Naive B cell (primary cell): ENCODE results near the gene SYAP1. TPM values are rescaled to one million over a fixed set of nuclear protein-coding genes. Genes with fewer than 3 reads are reported as not detected.

Source experiments
- ATAC-seq, 2 donors: fragments of 150-1000 bp; cut with Tn5 transposase; 2 replicates each; pipeline ENCODE4 v1.10.0; 2021; ENCODE audit warnings: low read depth in 2 of 2, mild to moderate bottlenecking in 2 of 2, moderate library complexity in 2 of 2
- DNase-seq: peaks from one replicate; pipeline ENCODE4 v3.0.0; 2022
- H3K27ac Mint-ChIP-seq, 6 donors: one replicate each; pipeline ENCODE4 v1.8.0; 2020 to 2022; ENCODE audit warnings: mild to moderate bottlenecking in 6 of 6, mixed read lengths in 6 of 6, moderate library complexity in 5 of 6, inconsistent platforms in 2 of 6
- H3K27me3 Mint-ChIP-seq, 3 donors: one replicate each; pipeline ENCODE4 v1.8.0; 2021 to 2022; ENCODE audit warnings: mixed read lengths in 3 of 3, mild to moderate bottlenecking in 1 of 3
- H3K36me3 Mint-ChIP-seq, 2 donors: one replicate each; pipeline ENCODE4 v1.8.0; 2020 to 2022; ENCODE audit warnings: mixed read lengths in 2 of 2, inconsistent platforms in 1 of 2, mild to moderate bottlenecking in 1 of 2
- H3K4me1 Mint-ChIP-seq, 3 donors: one replicate each; pipeline ENCODE4 v1.8.0; 2020 to 2022; ENCODE audit warnings: mixed read lengths in 3 of 3, inconsistent platforms in 1 of 3, mild to moderate bottlenecking in 1 of 3, moderate library complexity in 1 of 3
- H3K4me3 Mint-ChIP-seq, 8 donors: one replicate each; pipeline ENCODE4 v1.8.0; 2020 to 2022; ENCODE audit warnings: mild to moderate bottlenecking in 8 of 8, mixed read lengths in 8 of 8, moderate library complexity in 8 of 8, inconsistent platforms in 2 of 8
- H3K9me3 Mint-ChIP-seq, 7 donors: one replicate each; pipeline ENCODE4 v1.8.0; 2020 to 2022; ENCODE audit warnings: mixed read lengths in 7 of 7, mild to moderate bottlenecking in 5 of 7, inconsistent platforms in 2 of 7, moderate library complexity in 1 of 7
- polyA plus RNA-seq, 6 donors: library from polyadenylated mRNA; unstranded; fragments of 300-500 nt; fragmentation: Illumina TruSeq; gene quantifications; one replicate each; pipeline ENCODE4 v1.2.3, GENCODE V29; 2021; ENCODE audit warnings: low read depth in 6 of 6

The SYAP1 gene, protein sequence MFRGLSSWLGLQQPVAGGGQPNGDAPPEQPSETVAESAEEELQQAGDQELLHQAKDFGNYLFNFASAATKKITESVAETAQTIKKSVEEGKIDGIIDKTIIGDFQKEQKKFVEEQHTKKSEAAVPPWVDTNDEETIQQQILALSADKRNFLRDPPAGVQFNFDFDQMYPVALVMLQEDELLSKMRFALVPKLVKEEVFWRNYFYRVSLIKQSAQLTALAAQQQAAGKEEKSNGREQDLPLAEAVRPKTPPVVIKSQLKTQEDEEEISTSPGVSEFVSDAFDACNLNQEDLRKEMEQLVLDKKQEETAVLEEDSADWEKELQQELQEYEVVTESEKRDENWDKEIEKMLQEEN
- 10 to 100 TPM; 11.8 to 21.3 (median 16.2) TPM for polyA plus RNA-seq

DNA sequence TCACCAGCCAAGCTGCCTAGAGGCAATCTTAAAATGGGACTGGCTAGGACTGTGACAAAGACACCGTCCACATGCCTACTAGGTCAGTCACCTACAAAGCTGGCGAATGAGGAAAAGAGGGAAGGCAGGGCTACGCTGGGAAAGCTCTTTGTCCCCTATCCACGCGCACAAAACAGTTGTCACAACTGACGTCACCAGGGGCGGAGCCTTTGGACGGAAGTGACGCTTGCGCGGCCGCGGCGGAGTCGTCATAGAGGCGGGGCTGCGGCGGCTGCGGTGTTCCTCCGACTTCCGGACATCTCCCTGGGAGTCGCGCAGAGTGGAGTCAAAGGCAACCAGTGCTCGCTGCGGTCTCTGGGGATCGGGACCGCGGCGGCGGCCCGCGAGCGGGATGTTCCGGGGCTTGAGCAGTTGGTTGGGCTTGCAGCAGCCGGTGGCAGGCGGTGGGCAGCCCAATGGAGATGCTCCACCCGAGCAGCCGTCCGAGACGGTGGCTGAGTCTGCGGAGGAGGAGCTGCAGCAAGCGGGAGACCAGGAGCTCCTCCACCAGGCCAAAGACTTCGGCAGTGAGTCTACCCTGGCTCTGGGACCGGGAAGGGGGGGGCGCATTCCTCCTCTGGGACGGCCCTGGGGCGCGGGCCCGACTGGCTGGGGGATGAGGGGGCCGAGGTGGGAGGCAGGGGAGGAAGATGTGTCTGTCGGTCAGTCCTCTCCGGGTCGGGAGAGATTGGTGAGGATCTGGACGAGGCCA, at the start of gene SYAP1:
SYAP1 (plus strand) TSS at position 279 of the 751 bp plus-strand sequence; CDS start at position 392, 113 bp downstream.
- Mint-ChIP-seq H3K9me3 (peaks cover 0 to 3% (median 0%) of the 10 kb centered on the region in 7 donors), H3K27me3 (peaks cover 0 to 4% (median under 1%) of the 10 kb centered on the region in 3 donors), H3K27ac (peak within 1 kb of the TSS; percentile 99 to 100 (median 100)), H3K4me1 (peaks cover 0 to 47% (median 28%) of the 10 kb centered on the region in 3 donors), H3K36me3 (no peaks in the 10 kb centered on the region), H3K4me3 (peak within 1 kb of the TSS; percentile 93 to 99 (median 96))
- peak; percentile 91 to 92 for ATAC-seq
- DNase-seq: peak; percentile 98

- H3K4me3 Mint-ChIP-seq: no peak overlapping the region
- DNase-seq: no peak
- no peaks in the 10 kb centered on the region for H3K4me1 Mint-ChIP-seq
- H3K9me3 Mint-ChIP-seq: peaks cover 0 to 2% (median 0%) of the 10 kb centered on the region in 7 donors
- H3K27ac Mint-ChIP-seq: no peak overlapping the region
- peaks cover 0 to 12% of the 10 kb centered on the region in 2 donors for H3K36me3 Mint-ChIP-seq
- no peak for ATAC-seq
- no peaks in the 10 kb centered on the region for H3K27me3 Mint-ChIP-seq
Observed at GRCh38 chrX:16671005-16671404, 48.4 kb upstream of the SYAP1 start.

- Mint-ChIP-seq H3K4me1 (no peaks in the 10 kb centered on the region), H3K27ac (no peak overlapping the region), H3K9me3 (no peaks in the 10 kb centered on the region), H3K27me3 (peaks cover 0 to 8% (median 0%) of the 10 kb centered on the region in 3 donors), H3K36me3 (peaks cover 11 to 21% of the 10 kb centered on the region in 2 donors), H3K4me3 (no peak overlapping the region)
- ATAC-seq: no peak
- DNase-seq: no peak
Observed at GRCh38 chrX:16678689-16679088, 40.7 kb upstream of the SYAP1 start.

DNA sequence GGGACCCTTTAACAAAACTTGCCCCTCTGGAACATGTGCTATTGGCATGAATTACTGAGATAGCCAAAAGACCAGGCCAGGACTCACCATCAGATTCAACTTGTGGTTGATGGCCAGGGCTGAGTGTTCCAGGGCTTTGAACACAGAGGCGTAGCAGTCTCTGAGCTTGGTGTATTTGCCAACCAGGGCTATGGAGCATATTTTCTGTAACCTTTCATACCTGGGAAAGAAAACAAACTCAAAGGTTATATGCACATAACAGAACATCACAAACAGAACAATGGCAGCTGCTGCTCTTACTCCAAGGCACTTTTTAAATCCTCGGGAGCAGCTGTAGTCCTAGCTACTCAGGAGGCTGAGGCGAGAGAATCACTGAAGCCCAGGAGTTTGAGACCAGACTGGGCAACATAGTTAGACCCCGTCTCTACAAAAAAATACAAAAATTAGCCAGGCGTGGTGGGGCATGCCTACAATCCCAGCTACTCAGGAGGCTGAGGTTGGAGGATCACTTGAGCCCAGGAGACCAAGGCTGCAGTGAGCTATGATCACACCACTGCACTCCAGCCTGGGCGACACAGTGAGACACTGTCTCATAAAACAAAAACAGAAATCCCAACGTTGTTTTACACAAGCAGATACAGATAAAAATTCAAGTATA, 36.3 kb upstream of the SYAP1 start:
- Mint-ChIP-seq H3K9me3 (no peaks in the 10 kb centered on the region), H3K27ac (no peak overlapping the region), H3K36me3 (peaks cover 8 to 10% of the 10 kb centered on the region in 2 donors), H3K27me3 (peaks cover 0 to 8% (median 0%) of the 10 kb centered on the region in 3 donors), H3K4me3 (no peak overlapping the region), H3K4me1 (no peaks in the 10 kb centered on the region)
- no peak for DNase-seq
- no peak for ATAC-seq

GRCh38 chrX:16687514-16687913, 31.9 kb upstream of the SYAP1 start:
- Mint-ChIP-seq H3K4me3 (no peak overlapping the region), H3K36me3 (no peaks in the 10 kb centered on the region), H3K4me1 (no peaks in the 10 kb centered on the region), H3K27me3 (no peaks in the 10 kb centered on the region), H3K27ac (peak overlapping the region in 1 of 6 donors; percentile 76), H3K9me3 (no peaks in the 10 kb centered on the region)
- no peak for DNase-seq
- no peak for ATAC-seq

DNA sequence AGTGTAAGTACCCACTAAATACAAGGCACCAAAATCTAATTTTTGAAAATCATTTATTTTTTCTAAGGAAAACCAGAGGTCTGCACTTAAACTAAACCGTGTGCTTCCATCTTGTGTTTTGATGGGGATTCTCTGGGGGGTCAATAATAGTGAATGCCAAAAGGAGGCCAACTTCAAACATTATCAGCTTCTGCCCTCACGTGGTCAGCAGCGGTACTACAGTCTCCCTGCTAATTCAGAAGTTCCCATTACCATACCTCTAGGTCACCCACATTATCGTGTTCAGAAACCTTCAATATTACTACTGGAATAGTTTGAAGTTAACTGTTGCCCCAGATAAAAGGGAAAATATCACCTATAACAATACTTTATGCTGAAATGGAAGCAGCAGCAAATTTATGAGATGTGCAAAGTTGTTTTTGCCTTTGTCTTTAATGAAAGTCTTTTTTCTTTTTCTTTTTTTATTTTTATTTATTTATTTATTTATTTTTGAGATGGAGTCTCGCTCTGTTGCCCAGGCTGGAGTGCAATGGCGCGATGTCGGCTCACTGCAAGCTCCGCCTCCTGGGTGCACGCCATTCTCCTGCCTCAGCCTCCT, 24.2 kb upstream of the SYAP1 start:
- H3K4me3 Mint-ChIP-seq: no peak overlapping the region
- peak; percentile 53 for DNase-seq
- H3K27me3 Mint-ChIP-seq: peaks cover 0 to 16% (median 0%) of the 10 kb centered on the region in 3 donors
- H3K9me3 Mint-ChIP-seq: no peaks in the 10 kb centered on the region
- no peak overlapping the region for H3K27ac Mint-ChIP-seq
- H3K4me1 Mint-ChIP-seq: no peaks in the 10 kb centered on the region
- no peaks in the 10 kb centered on the region for H3K36me3 Mint-ChIP-seq
- ATAC-seq: peak; percentile 60 to 72

DNA sequence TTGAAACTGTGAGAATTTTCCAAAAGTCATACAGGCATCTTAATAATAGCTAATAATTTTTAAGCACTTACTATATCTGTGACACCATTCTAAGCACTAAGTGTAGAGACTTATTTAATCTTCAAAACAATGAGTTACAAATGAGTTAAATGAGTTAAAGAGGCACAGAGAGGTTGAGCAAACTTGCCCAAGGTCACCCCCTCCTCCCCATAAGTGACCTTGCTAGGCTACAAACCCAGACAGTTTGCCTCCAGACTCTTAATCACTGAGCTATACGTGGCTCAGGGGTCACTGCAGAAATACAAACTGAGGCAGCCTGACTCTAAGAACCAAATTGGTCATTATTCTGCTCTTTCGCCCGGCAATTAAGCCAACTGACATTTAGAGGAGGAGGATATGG, 22.5 kb upstream of the SYAP1 start:
- Mint-ChIP-seq H3K36me3 (peaks cover 0 to 4% of the 10 kb centered on the region in 2 donors), H3K9me3 (no peaks in the 10 kb centered on the region), H3K27me3 (peaks cover 0 to 16% (median 0%) of the 10 kb centered on the region in 3 donors), H3K27ac (peak overlapping the region in 1 of 6 donors; percentile 84), H3K4me1 (no peaks in the 10 kb centered on the region), H3K4me3 (no peak overlapping the region)
- no peak for ATAC-seq
- no peak for DNase-seq

DNA sequence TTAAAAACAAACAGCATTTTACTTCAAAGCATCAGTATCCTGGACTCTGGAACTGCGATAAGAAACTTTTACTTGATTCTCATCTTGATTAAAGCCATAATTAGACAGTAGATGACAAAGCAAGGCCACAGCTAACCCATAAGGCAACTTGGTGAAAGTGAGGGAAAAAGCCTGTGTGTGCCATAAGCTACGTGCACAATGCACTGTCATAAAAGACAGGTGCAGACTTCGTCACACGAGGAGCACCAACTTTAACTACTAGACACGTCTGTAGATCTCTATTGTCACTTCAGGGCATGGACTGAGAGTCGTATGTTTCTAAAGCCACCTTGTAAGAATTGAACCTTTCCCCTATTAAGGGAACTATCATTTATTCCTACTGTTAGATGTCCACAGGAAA, 20.0 kb upstream of the SYAP1 start:
- peaks cover 0 to 3% (median 0%) of the 10 kb centered on the region in 3 donors for H3K4me1 Mint-ChIP-seq
- H3K36me3 Mint-ChIP-seq: peaks cover 0 to 4% of the 10 kb centered on the region in 2 donors
- H3K9me3 Mint-ChIP-seq: no peaks in the 10 kb centered on the region
- H3K27me3 Mint-ChIP-seq: peaks cover 0 to 11% (median 0%) of the 10 kb centered on the region in 3 donors
- H3K27ac Mint-ChIP-seq: no peak overlapping the region
- no peak for DNase-seq
- ATAC-seq: no peak
- no peak overlapping the region for H3K4me3 Mint-ChIP-seq

GRCh38 chrX:16700734-16701133, 18.7 kb upstream of the SYAP1 start:
- H3K27ac Mint-ChIP-seq: no peak overlapping the region
- H3K27me3 Mint-ChIP-seq: peaks cover 0 to 9% (median 0%) of the 10 kb centered on the region in 3 donors
- H3K36me3 Mint-ChIP-seq: peaks cover 0 to 4% of the 10 kb centered on the region in 2 donors
- ATAC-seq: no peak
- DNase-seq: no peak
- peaks cover 0 to 4% (median 0%) of the 10 kb centered on the region in 3 donors for H3K4me1 Mint-ChIP-seq
- H3K9me3 Mint-ChIP-seq: no peaks in the 10 kb centered on the region
- no peak overlapping the region for H3K4me3 Mint-ChIP-seq

GRCh38 chrX:16702700-16703599, 16.5 kb upstream of the SYAP1 start:
- no peak for ATAC-seq
- H3K9me3 Mint-ChIP-seq: no peaks in the 10 kb centered on the region

DNA sequence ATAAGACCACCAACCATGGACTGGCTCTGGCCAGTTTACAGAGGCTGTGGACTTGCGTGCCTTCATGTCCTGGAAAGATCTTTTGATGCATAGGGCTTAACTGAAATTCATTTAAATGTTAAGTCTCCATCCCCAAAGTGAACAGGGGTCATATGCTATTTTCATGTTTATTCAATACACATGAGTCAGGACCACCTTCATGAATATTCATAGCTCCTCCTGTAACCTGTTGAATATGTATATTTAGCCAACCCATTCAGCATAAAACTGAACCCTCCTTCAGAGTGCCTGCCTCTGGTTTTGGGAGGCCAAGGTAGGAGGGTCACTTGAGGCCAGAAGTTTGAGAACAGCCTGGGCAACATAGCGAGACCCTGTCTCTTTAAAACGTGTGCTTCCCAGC, 14.0 kb upstream of the SYAP1 start:
- Mint-ChIP-seq H3K4me3 (peak overlapping the region in 1 of 8 donors; percentile 20), H3K27me3 (peaks cover 0 to 8% (median 0%) of the 10 kb centered on the region in 3 donors), H3K36me3 (peaks cover 0 to 4% of the 10 kb centered on the region in 2 donors), H3K27ac (peak overlapping the region in 1 of 6 donors; percentile 90), H3K4me1 (peaks cover 4 to 6% (median 6%) of the 10 kb centered on the region in 3 donors), H3K9me3 (no peaks in the 10 kb centered on the region)
- ATAC-seq (no peak), DNase-seq (no peak)

More at GRCh38 chrX:16702700-16703599, 16.5 kb upstream of the SYAP1 start:
- Mint-ChIP-seq H3K36me3 (peaks cover 0 to 4% of the 10 kb centered on the region in 2 donors), H3K27me3 (peaks cover 0 to under 1% (median 0%) of the 10 kb centered on the region in 3 donors), H3K4me3 (no peak overlapping the region), H3K27ac (peak overlapping the region in 2 of 6 donors; percentile 49 to 70), H3K4me1 (peaks cover 0 to 4% (median 0%) of the 10 kb centered on the region in 3 donors)
- DNase-seq: no peak

DNA sequence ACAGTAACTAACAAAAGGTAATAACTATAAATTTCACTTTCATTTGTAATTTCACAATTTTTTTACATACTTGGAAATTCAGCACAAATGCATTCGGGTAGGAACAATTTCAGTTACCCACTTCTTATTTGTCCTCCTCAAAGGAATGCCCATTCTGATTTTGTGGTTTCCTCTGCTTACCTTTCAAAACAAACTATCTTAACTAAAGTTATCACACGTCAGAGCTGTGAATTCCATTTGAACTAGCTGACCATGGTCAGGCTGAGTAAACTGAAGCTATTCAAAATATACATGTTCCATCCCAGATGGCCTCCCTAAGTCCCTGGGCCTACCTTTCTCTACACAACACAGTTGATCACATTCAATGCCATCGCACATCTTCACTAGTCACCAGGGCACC, 11.4 kb upstream of the SYAP1 start:
- peaks cover 15 to 23% (median 17%) of the 10 kb centered on the region in 3 donors for H3K4me1 Mint-ChIP-seq
- H3K9me3 Mint-ChIP-seq: no peaks in the 10 kb centered on the region
- peak overlapping the region in 2 of 6 donors; percentile 6 to 74 for H3K27ac Mint-ChIP-seq

More for the DNA sequence above, 11.4 kb upstream of the SYAP1 start:
- no peak for DNase-seq
- H3K4me3 Mint-ChIP-seq: peak overlapping the region in 1 of 8 donors; percentile 31
- peaks cover 0 to 16% (median 0%) of the 10 kb centered on the region in 3 donors for H3K27me3 Mint-ChIP-seq
- ATAC-seq: no peak
- no peaks in the 10 kb centered on the region for H3K36me3 Mint-ChIP-seq
